H9 (cell line): ENCODE data around the gene TST. TPM values are rescaled to one million over a fixed set of nuclear protein-coding genes. Genes with fewer than 3 reads are reported as not detected.

Source experiments
- DNase-seq: peaks from one replicate; pipeline ENCODE4 v3.0.0-alpha.2; 2017
- H2AFZ ChIP-seq: one replicate; pipeline ENCODE4 v1.6.1; 2013; ENCODE audit warnings: mild to moderate bottlenecking, low read length, control low read depth, moderate library complexity
- H2AK5ac ChIP-seq: 2 replicates; pipeline ENCODE4 v1.6.1; 2013; ENCODE audit warnings: low read length, control low read depth, mixed read lengths; ENCODE audit not compliant: insufficient read length
- H2BK120ac ChIP-seq: one replicate; pipeline ENCODE4 v1.6.1; 2013; ENCODE audit warnings: low read depth, mild to moderate bottlenecking, low read length, control low read depth, inconsistent platforms; ENCODE audit not compliant: poor library complexity, severe bottlenecking
- H2BK12ac ChIP-seq: 2 replicates; pipeline ENCODE4 v1.6.1; 2013; ENCODE audit warnings: low read length, control low read depth, mixed read lengths, low read depth; ENCODE audit not compliant: insufficient read length
- H2BK15ac ChIP-seq: 2 replicates; pipeline ENCODE4 v1.6.1; 2013; ENCODE audit warnings: low read depth, low read length, control low read depth
- H2BK20ac ChIP-seq: one replicate; pipeline ENCODE4 v1.6.1; 2013; ENCODE audit warnings: low read depth, mild to moderate bottlenecking, low read length, control low read depth, inconsistent platforms; ENCODE audit not compliant: poor library complexity, severe bottlenecking
- H2BK5ac ChIP-seq: 2 replicates; pipeline ENCODE4 v1.6.1; 2013; ENCODE audit warnings: low read length, control low read depth, mixed read lengths; ENCODE audit not compliant: insufficient read length
- H3K14ac ChIP-seq: 2 replicates; pipeline ENCODE4 v1.6.1; 2013; ENCODE audit warnings: low read length, control low read depth; ENCODE audit not compliant: insufficient read depth
- H3K18ac ChIP-seq: 2 replicates; pipeline ENCODE4 v1.6.1; 2013; ENCODE audit warnings: low read depth, mild to moderate bottlenecking, mixed read lengths, low read length, control low read depth; ENCODE audit not compliant: insufficient read length
- H3K23ac ChIP-seq: 2 replicates; pipeline ENCODE4 v1.6.1; 2013; ENCODE audit warnings: low read length, control low read depth, mixed read lengths, low read depth; ENCODE audit not compliant: insufficient read length
- H3K23me2 ChIP-seq: 2 replicates; pipeline ENCODE4 v1.6.1; 2013; ENCODE audit warnings: low read depth, mild to moderate bottlenecking, mixed read lengths, low read length, control low read depth; ENCODE audit not compliant: insufficient read length, poor library complexity, severe bottlenecking
- H3K27ac ChIP-seq: 2 replicates; pipeline ENCODE4 v1.5.1; 2013; ENCODE audit warnings: low read length, control low read depth, mixed read lengths, low read depth; ENCODE audit not compliant: insufficient read length
- H3K27me3 ChIP-seq: 2 replicates; pipeline ENCODE4 v1.6.1; 2013; ENCODE audit warnings: low read length, control low read depth, inconsistent platforms; ENCODE audit not compliant: insufficient read depth
- H3K4ac ChIP-seq: 2 replicates; pipeline ENCODE4 v1.6.1; 2013; ENCODE audit warnings: low read depth, mild to moderate bottlenecking, control low read depth, inconsistent platforms, low read length, moderate library complexity
- H3K4me1 ChIP-seq: 2 replicates; pipeline ENCODE4 v1.6.1; 2013; ENCODE audit warnings: low read length, control low read depth, inconsistent platforms; ENCODE audit not compliant: insufficient read depth
- H3K4me2 ChIP-seq: 2 replicates; pipeline ENCODE4 v1.6.1; 2013; ENCODE audit warnings: low read length, control low read depth, mixed read lengths; ENCODE audit not compliant: insufficient read length, insufficient read depth
- H3K56ac ChIP-seq: 2 replicates; pipeline ENCODE4 v1.6.1; 2013; ENCODE audit warnings: low read depth, mild to moderate bottlenecking, mixed read lengths, low read length, control low read depth; ENCODE audit not compliant: insufficient read length
- H3K79me1 ChIP-seq: 2 replicates; pipeline ENCODE4 v1.6.1; 2013; ENCODE audit warnings: low read depth, mild to moderate bottlenecking, moderate library complexity, low read length, control low read depth, inconsistent platforms; ENCODE audit not compliant: insufficient read depth, poor library complexity, severe bottlenecking
- H3K79me2 ChIP-seq: 2 replicates; pipeline ENCODE4 v1.6.1; 2013; ENCODE audit warnings: low read length, control low read depth, inconsistent platforms; ENCODE audit not compliant: insufficient read depth
- H3K9ac ChIP-seq: 2 replicates; pipeline ENCODE4 v1.6.1; 2013; ENCODE audit warnings: low read length, control low read depth, mixed read lengths; ENCODE audit not compliant: insufficient read length; ENCODE audit errors: extremely low read depth
- H3K9me3 ChIP-seq: one replicate; pipeline ENCODE4 v1.6.1; 2013; ENCODE audit warnings: low read depth, low read length, inconsistent platforms; ENCODE audit not compliant: control insufficient read depth
- H3T11ph ChIP-seq: one replicate; pipeline ENCODE4 v1.6.1; 2013; ENCODE audit warnings: mild to moderate bottlenecking, low read length, control low read depth, inconsistent platforms
- H4K20me1 ChIP-seq: one replicate; pipeline ENCODE4 v1.6.1; 2013; ENCODE audit not compliant: control insufficient read depth, insufficient read length, insufficient read depth
- H4K5ac ChIP-seq: 2 replicates; pipeline ENCODE4 v1.6.1; 2013; ENCODE audit warnings: low read depth, mild to moderate bottlenecking, mixed read lengths, low read length, control low read depth; ENCODE audit not compliant: insufficient read length
- H4K8ac ChIP-seq: replicated peaks from 2 replicates; pipeline ENCODE4 v1.6.1; 2013; ENCODE audit warnings: low read length, control low read depth, mixed read lengths, low read depth; ENCODE audit not compliant: insufficient read length
- H4K91ac ChIP-seq: 2 replicates; pipeline ENCODE4 v1.6.1; 2013; ENCODE audit warnings: low read depth, mild to moderate bottlenecking, moderate library complexity, mixed read lengths, low read length, control low read depth; ENCODE audit not compliant: insufficient read length
- H3K27ac Mint-ChIP-seq, 3 experiments: 2 replicates in 2 of 3; 3 replicates in 1 of 3; pipeline ENCODE4 v1.8.0; 2020 to 2021; ENCODE audit warnings: mixed read lengths in 3 of 3, mild to moderate bottlenecking in 1 of 3, moderate library complexity in 1 of 3
- H3K27me3 Mint-ChIP-seq: 2 replicates; pipeline ENCODE4 v1.8.0; 2021; ENCODE audit warnings: low read depth, mild to moderate bottlenecking, moderate library complexity, mixed read lengths
- H3K36me3 Mint-ChIP-seq, 3 experiments: 2 replicates in 2 of 3; 3 replicates in 1 of 3; pipeline ENCODE4 v1.8.0; 2020 to 2021; ENCODE audit warnings: low read depth in 3 of 3, mixed read lengths in 3 of 3; ENCODE audit not compliant: insufficient read depth in 1 of 3
- H3K4me1 Mint-ChIP-seq, 2 experiments: 2 replicates each; pipeline ENCODE4 v1.8.0; 2020; ENCODE audit warnings: mixed read lengths in 2 of 2
- H3K4me3 Mint-ChIP-seq, 2 experiments: 2 replicates in 1 of 2; 3 replicates in 1 of 2; pipeline ENCODE4 v1.8.0; 2020 to 2021; ENCODE audit warnings: mild to moderate bottlenecking in 2 of 2, mixed read lengths in 2 of 2, moderate library complexity in 1 of 2
- H3K9me3 Mint-ChIP-seq, 2 experiments: 2 replicates in 1 of 2; 3 replicates in 1 of 2; pipeline ENCODE4 v1.8.0; 2020; ENCODE audit warnings: mild to moderate bottlenecking in 2 of 2, mixed read lengths in 2 of 2, moderate library complexity in 1 of 2
- CTCF ChIP-seq: fragments of 200-600 bp; sonication (generic); conservative IDR thresholded peaks from 3 replicates; pipeline ENCODE4 v1.8.0; 2021; ENCODE audit warnings: antibody characterized with exemption, mild to moderate bottlenecking
- WGBS: extraction: QIAGEN DNeasy Blood & Tissue Kit; methylation state at CpG from one replicate; pipeline ENCODE4 v1.1.7; 2013; ENCODE audit warnings: missing lambda C conversion rate, low lambda C conversion rate, mixed read lengths; ENCODE audit not compliant: insufficient read length; ENCODE audit errors: extremely low coverage; 5-methylcytosine and 5-hydroxymethylcytosine counted together
- total RNA-seq: library from RNA; stranded (reverse); gene quantifications from 2 replicates; pipeline ENCODE4 v1.2.1, GENCODE V29; 2021

TST gene
- total RNA-seq, 1 experiment from 2014 or later = 31.9 TPM

- Histone ChIP-seq H3K9me3 (peaks cover under 1% of the 10 kb centered on the region), H4K5ac (no peak overlapping the region), H2BK5ac (no peak overlapping the region), H3K27me3 (no peaks in the 10 kb centered on the region; the same call in 1 of the 2 replicates), H2BK12ac (no peak overlapping the region), H3K4me1 (no peaks in the 10 kb centered on the region), H3T11ph (no peak overlapping the region), H4K20me1 (no peaks in the 10 kb centered on the region), H2AK5ac (no peak overlapping the region), H3K79me1 (no peaks in the 10 kb centered on the region), H3K18ac (no peak overlapping the region), H2AFZ (no peak overlapping the region), H2BK15ac (no peak overlapping the region), H3K14ac (no peak overlapping the region), H4K8ac (no peak overlapping the region), H2BK120ac (no peak overlapping the region), H2BK20ac (no peak overlapping the region), H3K9ac (no peak overlapping the region), H3K4me2 (no peak overlapping the region), H3K56ac (no peak overlapping the region), H4K91ac (no peak overlapping the region), H3K27ac (no peak overlapping the region), H3K4ac (no peak overlapping the region), H3K23ac (no peak overlapping the region), H3K23me2 (no peaks in the 10 kb centered on the region), H3K79me2 (no peaks in the 10 kb centered on the region)
- H3K4me1 Mint-ChIP-seq = no peaks in the 10 kb centered on the region
- peaks cover 0 to 2% (median under 1%) of the 10 kb centered on the region in 3 experiments; a peak in 3 of 7 replicates for H3K36me3 Mint-ChIP-seq
- H3K9me3 Mint-ChIP-seq = peaks cover 4 to 5% of the 10 kb centered on the region in 2 experiments; a peak in 4 of 5 replicates
- peak; percentile 43 for DNase-seq
- H3K27me3 Mint-ChIP-seq = peaks cover 57% of the 10 kb centered on the region
- no CpG with 5 or more reads among the region's 6 CpGs for WGBS
- H3K4me3 Mint-ChIP-seq = no peak overlapping the region
- no peak overlapping the region for H3K27ac Mint-ChIP-seq
- peak; percentile 35; the same call in 1 of the 3 replicates for TF ChIP-seq CTCF
These were observed 28.0 kb downstream of the TST start for GRCh38 chr22:36991206-36991605.
